Activated naive CD8-positive, alpha-beta T cell treated with anti-CD3 and anti-CD28 coated beads, Interleukin-2, amount 50 U/mL, for 24 hours (primary cell): ENCODE results near the gene TMEM9.

Source experiments
- ATAC-seq: fragments of 150-1000 bp; cut with Tn5 transposase; one replicate; pipeline ENCODE4 v1.10.0; 2021
- DNase-seq: peaks from one replicate; pipeline ENCODE4 v3.0.0; 2021
- H3K27ac Mint-ChIP-seq: one replicate; pipeline ENCODE4 v1.8.0; 2021; ENCODE audit warnings: mild to moderate bottlenecking, mixed read lengths
- H3K27me3 Mint-ChIP-seq: one replicate; pipeline ENCODE4 v1.8.0; 2021; ENCODE audit warnings: mixed read lengths
- H3K36me3 Mint-ChIP-seq: one replicate; pipeline ENCODE4 v1.8.0; 2021; ENCODE audit warnings: low read depth, mixed read lengths
- H3K4me1 Mint-ChIP-seq: one replicate; pipeline ENCODE4 v1.8.0; 2021; ENCODE audit warnings: mixed read lengths
- H3K4me3 Mint-ChIP-seq: one replicate; pipeline ENCODE4 v1.8.0; 2021; ENCODE audit warnings: mild to moderate bottlenecking, moderate library complexity, mixed read lengths
- H3K9me3 Mint-ChIP-seq: one replicate; pipeline ENCODE4 v1.8.0; 2021; ENCODE audit warnings: mixed read lengths

Gene TMEM9

DNA sequence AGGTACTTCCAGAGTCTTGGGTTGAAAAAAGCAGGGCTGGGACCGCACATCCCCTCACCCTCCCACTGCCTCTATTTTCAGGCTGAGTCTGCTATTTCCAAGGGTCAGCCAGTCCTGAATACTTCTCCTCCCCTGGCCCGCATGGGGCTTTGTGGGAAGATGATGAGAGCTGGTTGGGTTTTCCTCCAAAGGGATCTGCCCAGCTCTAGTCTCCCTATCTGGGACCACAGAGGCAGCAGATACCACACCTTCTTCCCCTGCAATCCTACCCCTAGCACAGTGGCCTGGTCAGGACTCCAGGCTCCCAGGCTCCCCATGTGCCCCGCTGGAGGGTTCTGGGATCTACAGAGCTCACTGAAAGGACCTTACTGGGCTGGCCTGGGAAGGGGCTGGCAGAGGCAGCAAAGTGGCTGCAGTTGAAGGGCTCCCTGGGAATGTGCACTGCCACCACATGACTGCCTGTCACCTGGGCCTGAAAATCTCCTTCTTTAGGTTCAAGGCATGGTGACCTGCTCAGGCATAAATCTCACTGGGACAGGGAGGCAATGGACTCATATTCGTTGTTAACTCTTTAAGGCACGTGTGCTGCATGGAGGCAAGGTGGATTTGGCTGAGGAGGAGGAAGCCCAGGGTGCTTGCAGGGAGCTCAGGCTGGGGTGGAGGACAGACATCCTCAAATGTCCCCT, 55.1 kb downstream of the TMEM9 start:
- DNase-seq (no peak), ATAC-seq (no peak)
- no peaks in the 10 kb centered on the region for H3K36me3 Mint-ChIP-seq
- no peaks in the 10 kb centered on the region for H3K9me3 Mint-ChIP-seq
- H3K27ac Mint-ChIP-seq, result no peak overlapping the region
- H3K27me3 Mint-ChIP-seq, result peaks cover 5% of the 10 kb centered on the region
- no peak overlapping the region for H3K4me3 Mint-ChIP-seq
- no peaks in the 10 kb centered on the region for H3K4me1 Mint-ChIP-seq

DNA sequence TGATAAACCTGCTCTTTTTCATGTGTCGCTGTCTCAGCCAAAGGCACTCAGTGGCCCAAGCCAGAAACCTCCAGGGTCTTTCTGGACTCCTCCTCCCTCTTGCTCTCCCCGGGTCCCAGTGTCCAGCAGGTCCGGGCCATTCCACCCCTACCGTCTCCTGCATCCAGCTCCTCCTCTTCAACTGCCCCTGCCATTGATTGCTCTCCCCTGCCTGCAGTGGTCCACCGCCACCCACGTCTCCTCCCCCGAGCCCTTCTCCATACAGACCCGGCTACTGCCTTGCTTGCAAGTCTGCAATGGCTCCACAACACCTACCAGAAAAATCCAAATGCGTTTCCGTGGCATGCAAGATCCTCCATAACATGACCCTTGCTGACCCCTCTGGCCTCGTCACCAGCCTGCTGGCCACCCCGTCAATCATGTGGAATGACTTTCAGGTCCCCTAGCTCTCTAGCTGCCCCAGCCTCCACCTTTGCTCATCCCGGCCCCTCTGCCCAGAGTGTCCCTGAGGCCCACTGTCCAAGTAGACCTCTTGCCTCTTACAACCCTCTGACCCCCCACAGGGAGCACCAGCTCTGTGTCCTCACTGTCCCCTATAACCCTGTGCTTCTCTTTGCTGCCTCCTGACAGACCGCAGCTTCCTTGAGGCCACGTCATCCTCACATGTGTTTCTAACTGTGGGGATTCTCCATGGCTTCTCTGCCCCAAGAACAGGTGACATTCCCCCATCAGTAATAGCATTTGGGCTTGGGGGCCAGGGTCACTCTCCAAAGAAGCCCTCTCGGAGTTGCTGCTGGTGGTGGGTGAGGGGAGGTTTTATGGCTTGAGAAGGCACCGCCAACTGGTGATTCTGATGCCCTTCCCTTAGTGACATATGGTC, 57.1 kb downstream of the TMEM9 start:
- no peaks in the 10 kb centered on the region for H3K9me3 Mint-ChIP-seq
- DNase-seq, result no peak
- ATAC-seq, result no peak
- no peak overlapping the region for H3K4me3 Mint-ChIP-seq
- H3K27me3 Mint-ChIP-seq, result peaks cover 5% of the 10 kb centered on the region
- H3K27ac Mint-ChIP-seq, result no peak overlapping the region
- H3K36me3 Mint-ChIP-seq, result no peaks in the 10 kb centered on the region
- no peaks in the 10 kb centered on the region for H3K4me1 Mint-ChIP-seq

DNA sequence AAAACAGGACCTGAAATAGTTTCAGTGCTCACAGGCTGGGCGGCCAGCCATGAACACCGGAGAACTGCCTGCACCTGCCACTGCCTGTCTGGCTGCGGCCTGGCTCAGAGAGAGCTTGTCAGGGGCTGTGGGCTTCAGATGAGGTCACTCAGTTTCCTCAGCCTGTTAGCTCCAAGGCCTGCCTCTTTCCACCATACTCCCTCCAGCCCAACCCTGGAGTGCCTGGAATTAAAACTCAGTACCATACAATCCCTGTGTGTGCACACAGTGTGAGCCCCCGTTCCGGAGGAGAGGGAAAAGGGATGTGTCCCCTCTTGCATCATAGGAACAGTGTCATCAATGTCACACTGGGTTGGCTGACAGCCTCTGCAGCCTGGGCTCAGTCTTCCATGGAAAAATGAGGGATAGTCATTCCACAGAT, 58.2 kb downstream of the TMEM9 start:
- peaks cover 5% of the 10 kb centered on the region for H3K27me3 Mint-ChIP-seq
- no peak overlapping the region for H3K4me3 Mint-ChIP-seq
- no peak for ATAC-seq
- H3K9me3 Mint-ChIP-seq, result no peaks in the 10 kb centered on the region
- H3K27ac Mint-ChIP-seq, result no peak overlapping the region
- H3K4me1 Mint-ChIP-seq, result no peaks in the 10 kb centered on the region
- DNase-seq, result no peak
- no peaks in the 10 kb centered on the region for H3K36me3 Mint-ChIP-seq

DNA sequence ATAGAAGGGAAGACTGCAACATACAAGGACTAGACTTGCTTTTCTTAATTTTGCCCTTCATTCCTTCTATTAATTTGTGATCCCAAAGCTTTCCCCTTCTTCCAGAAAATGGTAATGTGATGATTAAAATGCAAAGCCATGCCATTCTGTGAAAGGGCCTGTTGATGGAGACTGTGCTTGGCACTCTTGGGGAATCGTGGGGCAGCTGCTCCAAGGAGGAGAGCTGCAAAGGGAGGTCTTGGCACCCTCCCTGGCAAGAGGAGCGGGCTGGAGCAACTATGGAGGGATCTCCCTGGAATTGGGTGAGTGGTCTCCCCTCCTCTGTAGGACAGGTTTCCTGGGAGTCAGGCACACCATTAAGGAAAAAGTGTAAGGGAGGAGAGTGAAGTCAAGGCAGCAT, 58.7 kb downstream of the TMEM9 start:
- ATAC-seq (no peak), DNase-seq (no peak)
- H3K4me1 Mint-ChIP-seq, result no peaks in the 10 kb centered on the region
- H3K9me3 Mint-ChIP-seq, result no peaks in the 10 kb centered on the region
- no peaks in the 10 kb centered on the region for H3K36me3 Mint-ChIP-seq
- no peak overlapping the region for H3K27ac Mint-ChIP-seq
- peaks cover 5% of the 10 kb centered on the region for H3K27me3 Mint-ChIP-seq
- H3K4me3 Mint-ChIP-seq, result no peak overlapping the region

DNA sequence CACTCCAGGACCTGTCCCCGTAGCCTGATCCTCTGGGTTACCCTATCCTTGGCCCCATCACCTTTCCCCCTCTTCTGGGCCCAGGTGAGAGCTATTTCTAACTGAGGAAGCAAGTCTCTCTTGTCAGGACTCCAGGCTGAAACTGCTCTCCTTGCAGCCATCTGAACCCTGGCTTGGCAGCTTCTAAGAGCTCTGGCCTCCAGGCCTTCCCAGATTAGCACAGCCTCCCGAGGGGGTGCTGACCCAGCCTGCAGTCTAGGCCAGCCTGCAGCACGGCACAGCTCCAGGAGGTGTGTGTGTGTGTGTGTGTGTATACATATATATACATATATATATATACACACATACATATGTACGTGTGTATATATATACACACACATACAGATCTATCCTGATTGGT, 59.4 kb downstream of the TMEM9 start:
- no peak overlapping the region for H3K4me3 Mint-ChIP-seq
- DNase-seq (no peak), ATAC-seq (no peak)
- no peaks in the 10 kb centered on the region for H3K4me1 Mint-ChIP-seq
- H3K27ac Mint-ChIP-seq, result no peak overlapping the region
- no peaks in the 10 kb centered on the region for H3K36me3 Mint-ChIP-seq
- peaks cover 5% of the 10 kb centered on the region for H3K27me3 Mint-ChIP-seq
- H3K9me3 Mint-ChIP-seq, result no peaks in the 10 kb centered on the region

DNA sequence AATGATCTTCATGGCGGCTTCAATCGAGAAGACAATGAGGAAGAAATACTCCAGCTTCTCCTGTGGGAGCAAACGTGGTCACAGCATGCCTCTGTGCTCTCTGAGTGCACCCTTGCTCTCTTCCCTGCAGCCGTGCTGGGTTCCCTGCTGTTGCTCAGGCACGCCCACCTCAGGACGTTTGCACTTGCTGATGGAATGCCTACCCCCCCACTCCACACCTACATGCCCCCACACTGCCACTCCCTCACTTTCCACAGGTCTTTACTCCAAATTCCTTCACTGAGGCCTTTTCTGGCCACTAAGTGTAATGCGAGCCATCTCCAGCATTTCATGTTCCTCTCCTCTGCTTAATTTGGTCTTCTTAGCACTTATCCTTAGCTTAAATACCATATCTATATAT, 60.3 kb downstream of the TMEM9 start:
- no peak overlapping the region for H3K4me3 Mint-ChIP-seq
- ATAC-seq (no peak), DNase-seq (no peak)
- H3K9me3 Mint-ChIP-seq, result no peaks in the 10 kb centered on the region
- H3K27ac Mint-ChIP-seq, result no peak overlapping the region
- no peaks in the 10 kb centered on the region for H3K36me3 Mint-ChIP-seq
- H3K4me1 Mint-ChIP-seq, result no peaks in the 10 kb centered on the region
- peaks cover 7% of the 10 kb centered on the region for H3K27me3 Mint-ChIP-seq

DNA sequence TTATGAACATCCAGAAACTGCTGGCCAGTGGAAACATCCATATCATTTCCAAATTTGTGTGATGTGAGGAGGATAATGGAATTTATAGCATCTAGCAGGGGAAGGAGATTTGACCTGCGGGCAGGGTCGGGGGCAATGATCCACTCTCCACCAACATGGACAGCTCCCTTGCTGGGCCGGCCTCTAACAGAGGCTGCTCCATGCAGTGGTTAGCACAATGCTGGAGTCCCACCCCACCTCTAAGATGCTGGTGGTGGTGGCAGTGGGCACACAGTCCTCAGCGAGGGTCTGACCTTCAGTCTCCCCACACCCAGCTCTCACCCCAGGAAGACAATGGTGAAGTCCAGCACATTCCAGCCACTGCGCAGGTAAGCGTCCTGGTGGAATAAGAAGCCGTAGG, 60.7 kb downstream of the TMEM9 start:
- Mint-ChIP-seq H3K27me3 (peaks cover 7% of the 10 kb centered on the region), H3K36me3 (no peaks in the 10 kb centered on the region), H3K27ac (no peak overlapping the region), H3K4me1 (no peaks in the 10 kb centered on the region), H3K9me3 (no peaks in the 10 kb centered on the region), H3K4me3 (no peak overlapping the region)
- no peak for DNase-seq
- no peak for ATAC-seq

DNA sequence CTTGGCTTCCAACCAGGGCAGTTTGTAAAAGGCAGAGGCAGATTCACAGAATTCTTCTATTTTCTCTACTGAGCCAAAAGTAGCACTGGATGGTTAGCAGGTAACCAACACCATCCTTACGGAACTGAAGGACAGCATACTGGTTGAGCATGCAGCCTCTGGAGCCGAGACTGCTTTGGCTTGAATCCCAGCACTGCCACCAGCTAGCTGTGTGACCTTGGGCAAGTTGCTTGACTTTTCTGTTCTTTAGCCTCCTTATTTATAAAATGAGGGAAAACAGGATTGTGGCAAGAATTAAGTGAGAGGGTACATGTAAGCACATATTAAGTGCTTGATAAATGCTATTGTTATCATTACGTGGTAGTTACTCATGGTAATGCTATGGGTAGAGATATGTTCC, 61.5 kb downstream of the TMEM9 start:
- Mint-ChIP-seq H3K27me3 (peaks cover 11% of the 10 kb centered on the region), H3K4me1 (no peaks in the 10 kb centered on the region), H3K36me3 (no peaks in the 10 kb centered on the region), H3K4me3 (no peak overlapping the region), H3K9me3 (no peaks in the 10 kb centered on the region), H3K27ac (no peak overlapping the region)
- ATAC-seq (no peak), DNase-seq (no peak)

DNA sequence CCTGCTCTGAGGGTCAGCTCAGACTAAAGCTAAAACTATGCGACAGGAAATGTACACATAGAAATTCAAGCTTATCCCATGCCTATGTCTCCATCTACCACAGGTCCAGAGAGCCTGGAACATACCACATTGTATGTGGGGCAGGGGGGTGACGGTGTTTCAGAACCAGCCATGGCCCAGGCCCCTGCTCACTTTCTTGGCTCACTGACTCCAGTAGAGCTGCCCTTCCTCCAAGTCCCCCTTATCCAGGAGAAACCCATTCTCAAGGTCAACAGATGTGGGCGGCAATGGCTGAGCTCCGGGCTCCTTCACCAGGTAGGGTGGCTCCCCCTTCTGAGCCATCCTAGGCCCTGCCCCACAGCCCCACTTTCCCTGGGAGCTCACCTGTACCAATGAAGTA, 63.0 kb downstream of the TMEM9 start:
- H3K36me3 Mint-ChIP-seq, result no peaks in the 10 kb centered on the region
- H3K9me3 Mint-ChIP-seq, result no peaks in the 10 kb centered on the region
- DNase-seq, result no peak
- H3K27ac Mint-ChIP-seq, result no peak overlapping the region
- no peak for ATAC-seq
- H3K4me3 Mint-ChIP-seq, result no peak overlapping the region
- H3K27me3 Mint-ChIP-seq, result peaks cover 7% of the 10 kb centered on the region
- no peaks in the 10 kb centered on the region for H3K4me1 Mint-ChIP-seq

DNA sequence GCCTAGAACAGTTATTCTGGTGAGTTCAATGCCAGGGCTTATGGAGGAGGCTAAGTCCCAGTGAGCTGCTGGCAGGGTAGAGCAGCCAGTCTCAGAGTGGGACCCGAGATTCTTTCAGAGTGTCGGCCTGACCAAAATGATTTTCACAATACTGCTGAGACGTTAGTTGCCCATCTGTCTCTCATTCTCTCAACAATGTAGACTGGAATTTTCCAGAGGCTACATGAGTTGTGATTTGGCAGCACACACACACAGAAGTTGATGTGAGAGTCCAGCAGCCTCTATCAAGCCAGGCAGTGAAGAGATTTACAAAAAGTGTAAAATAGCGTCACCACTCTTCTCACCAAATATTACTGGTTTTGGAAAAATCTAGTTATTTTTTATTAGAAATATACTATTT, 63.7 kb downstream of the TMEM9 start:
- no peak overlapping the region for H3K27ac Mint-ChIP-seq
- no peaks in the 10 kb centered on the region for H3K36me3 Mint-ChIP-seq
- H3K9me3 Mint-ChIP-seq, result no peaks in the 10 kb centered on the region
- no peak overlapping the region for H3K4me3 Mint-ChIP-seq
- no peak for ATAC-seq
- H3K4me1 Mint-ChIP-seq, result no peaks in the 10 kb centered on the region
- no peak for DNase-seq
- H3K27me3 Mint-ChIP-seq, result peaks cover 13% of the 10 kb centered on the region

DNA sequence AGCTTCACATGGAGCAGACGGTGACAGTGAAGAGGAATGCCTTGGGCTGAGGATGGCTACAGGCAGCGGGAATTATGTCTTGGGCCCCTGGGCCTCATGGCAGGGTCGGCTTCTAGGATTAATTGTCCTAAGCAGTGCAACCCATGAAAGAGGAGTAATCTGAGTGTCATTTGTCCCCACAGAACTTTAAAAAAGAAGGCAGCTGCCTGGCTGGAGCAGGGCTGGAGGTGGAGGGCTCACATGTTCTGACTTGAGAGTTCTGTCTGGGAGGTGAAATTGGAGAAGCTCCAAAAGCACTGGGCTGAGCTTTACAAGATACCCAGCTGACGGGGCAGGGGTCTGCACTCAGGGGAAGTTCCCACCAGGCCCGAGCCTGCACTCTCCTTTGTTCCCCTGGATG, 64.7 kb downstream of the TMEM9 start:
- Mint-ChIP-seq H3K27ac (no peak overlapping the region), H3K36me3 (no peaks in the 10 kb centered on the region), H3K4me3 (no peak overlapping the region), H3K4me1 (no peaks in the 10 kb centered on the region), H3K27me3 (peaks cover 13% of the 10 kb centered on the region), H3K9me3 (no peaks in the 10 kb centered on the region)
- DNase-seq, result no peak
- no peak for ATAC-seq

DNA sequence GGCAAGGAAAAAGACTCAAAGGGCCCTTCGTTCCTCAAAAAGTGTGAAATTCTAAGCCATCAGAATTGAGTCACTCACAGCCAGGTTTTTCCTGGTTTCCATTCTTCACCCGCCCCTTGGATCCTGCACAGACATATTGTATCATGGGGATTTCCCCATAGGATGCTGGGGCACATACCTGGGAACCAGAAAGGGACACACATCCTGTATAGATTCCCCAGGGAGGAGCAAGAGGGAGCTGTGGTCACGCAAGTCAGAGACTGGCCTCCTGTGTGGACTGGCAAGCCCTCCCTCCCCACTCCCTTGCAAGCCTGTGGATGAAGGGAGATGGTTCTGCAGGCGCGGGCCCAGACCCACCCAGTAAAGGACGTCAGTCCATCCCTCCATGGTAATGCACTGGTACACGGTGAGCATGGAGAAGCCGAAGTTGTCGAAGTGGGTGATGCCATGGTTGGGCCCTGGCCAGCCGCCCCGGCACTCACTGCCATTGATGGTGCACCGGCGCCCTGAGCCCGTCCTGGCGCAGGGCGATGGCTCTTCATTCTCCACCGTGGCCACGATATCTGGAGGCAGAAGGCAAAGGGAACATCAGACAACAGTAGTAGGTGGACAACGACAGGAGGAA, 65.3 kb downstream of the TMEM9 start:
- Mint-ChIP-seq H3K27ac (no peak overlapping the region), H3K36me3 (no peaks in the 10 kb centered on the region), H3K9me3 (no peaks in the 10 kb centered on the region), H3K27me3 (peaks cover 13% of the 10 kb centered on the region), H3K4me1 (no peaks in the 10 kb centered on the region), H3K4me3 (no peak overlapping the region)
- no peak for DNase-seq
- ATAC-seq, result no peak

DNA sequence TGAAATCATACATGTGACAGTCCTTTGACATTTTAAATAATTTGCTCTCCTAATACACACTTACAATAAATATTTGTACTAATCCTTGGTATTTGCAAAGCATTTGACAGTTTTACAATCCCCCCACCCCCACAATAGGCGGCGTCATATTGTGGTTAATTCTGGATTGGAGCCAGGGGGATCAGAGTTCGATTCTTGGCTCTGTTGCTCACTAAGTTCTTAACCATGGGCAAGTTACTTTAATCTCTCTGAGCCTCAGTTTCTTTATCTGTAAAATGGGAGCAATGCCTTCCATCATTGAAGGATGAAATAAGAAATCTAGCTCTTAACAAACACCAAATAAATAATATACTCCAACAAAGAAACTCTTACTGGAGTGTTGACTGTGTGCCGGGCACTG, 65.9 kb downstream of the TMEM9 start:
- Mint-ChIP-seq H3K9me3 (no peaks in the 10 kb centered on the region), H3K36me3 (no peaks in the 10 kb centered on the region), H3K4me3 (no peak overlapping the region), H3K27me3 (peaks cover 13% of the 10 kb centered on the region), H3K27ac (no peak overlapping the region), H3K4me1 (no peaks in the 10 kb centered on the region)
- no peak for DNase-seq
- no peak for ATAC-seq

DNA sequence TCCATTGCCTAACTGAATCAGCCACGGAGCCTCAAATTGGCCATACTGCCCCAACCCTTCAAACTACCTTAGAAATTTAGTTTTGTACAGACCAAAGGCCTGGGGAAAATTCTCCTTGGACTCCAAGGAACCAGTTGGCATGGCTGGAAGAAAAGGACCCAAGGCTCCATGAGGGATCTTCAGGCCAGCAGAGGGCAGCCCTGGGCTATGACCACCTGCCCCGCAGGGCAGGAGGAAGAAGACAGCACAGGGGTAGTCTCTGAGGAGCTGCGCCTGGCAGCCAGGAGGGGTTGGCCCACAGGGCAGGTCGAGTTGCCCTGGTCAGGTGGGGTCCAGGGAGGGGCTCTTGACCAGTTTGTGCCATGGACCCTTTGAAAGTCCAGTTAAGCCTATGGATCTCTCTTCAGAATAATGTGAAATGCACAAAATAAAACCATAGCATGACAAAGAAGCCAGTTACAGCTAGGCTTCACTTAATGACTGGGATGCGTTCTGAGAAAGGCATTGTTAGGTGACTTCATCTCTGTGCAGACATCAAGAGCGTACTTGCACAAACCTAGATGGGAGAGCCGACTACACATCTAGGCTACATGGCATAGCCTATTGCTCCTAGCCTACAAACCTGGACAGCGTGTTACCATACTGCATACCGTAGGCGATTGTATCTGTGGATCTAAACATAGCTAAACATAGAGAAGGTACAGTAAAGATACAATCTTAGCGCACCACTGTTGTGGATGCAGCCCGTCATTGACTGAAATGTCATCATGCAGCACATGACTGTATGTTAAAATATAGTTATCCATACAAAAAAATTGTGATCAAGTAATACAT, 68.2 kb downstream of the TMEM9 start:
- Mint-ChIP-seq H3K27ac (no peak overlapping the region), H3K9me3 (no peaks in the 10 kb centered on the region), H3K4me3 (no peak overlapping the region), H3K4me1 (no peaks in the 10 kb centered on the region), H3K27me3 (peaks cover 13% of the 10 kb centered on the region), H3K36me3 (no peaks in the 10 kb centered on the region)
- DNase-seq (peak; percentile 56), ATAC-seq (peak; percentile 60)
